GM23248 (cell line): Measurements from ENCODE around the gene RPL13. TPM values are rescaled to one million over a fixed set of nuclear protein-coding genes. Genes with fewer than 3 reads are reported as not detected.

Experiments used
- DNase-seq: peaks from one replicate; pipeline ENCODE4 v3.0.0-alpha.2; 2015
- H2AFZ ChIP-seq: fragments of 200-600 bp; sonication (generic); 2 replicates; pipeline ENCODE4 v1.6.1; 2016; ENCODE audit warnings: antibody characterized with exemption
- H3F3A ChIP-seq: fragments of 200-600 bp; sonication (generic); 2 replicates; pipeline ENCODE4 v1.6.1; 2016; ENCODE audit warnings: mild to moderate bottlenecking, antibody characterized with exemption, mixed run types; ENCODE audit not compliant: insufficient read depth
- H3K27ac ChIP-seq: fragments of 200-600 bp; sonication (generic); 2 replicates; pipeline ENCODE4 v1.5.1; 2016; ENCODE audit warnings: mild to moderate bottlenecking
- H3K27me3 ChIP-seq: fragments of 200-600 bp; sonication (generic); replicated peaks from 2 replicates; pipeline ENCODE4 v1.6.1; 2016; ENCODE audit warnings: mild to moderate bottlenecking; ENCODE audit not compliant: insufficient read depth
- H3K36me3 ChIP-seq: fragments of 200-600 bp; sonication (generic); 2 replicates; pipeline ENCODE4 v1.6.1; 2016; ENCODE audit warnings: low read depth, mild to moderate bottlenecking
- H3K4me1 ChIP-seq: fragments of 200-600 bp; sonication (generic); 2 replicates; pipeline ENCODE4 v1.6.1; 2016; ENCODE audit warnings: mild to moderate bottlenecking; ENCODE audit not compliant: insufficient read depth
- H3K4me2 ChIP-seq: fragments of 200-600 bp; sonication (generic); one replicate; pipeline ENCODE4 v1.6.1; 2016; ENCODE audit warnings: mild to moderate bottlenecking; ENCODE audit not compliant: unreplicated experiment
- H3K4me3 ChIP-seq: fragments of 200-600 bp; sonication (generic); 2 replicates; pipeline ENCODE4 v1.5.1; 2016; ENCODE audit warnings: mild to moderate bottlenecking
- H3K79me2 ChIP-seq: fragments of 200-600 bp; sonication (generic); 2 replicates; pipeline ENCODE4 v1.6.1; 2016; ENCODE audit warnings: mild to moderate bottlenecking; ENCODE audit not compliant: insufficient read depth
- H3K9ac ChIP-seq: fragments of 200-600 bp; sonication (generic); 2 replicates; pipeline ENCODE4 v1.6.1; 2016; ENCODE audit warnings: mild to moderate bottlenecking
- H3K9me2 ChIP-seq: fragments of 200-600 bp; sonication (generic); 2 replicates; pipeline ENCODE4 v1.6.1; 2016; ENCODE audit warnings: mixed run types, mild to moderate bottlenecking, moderate library complexity; ENCODE audit not compliant: insufficient read depth
- H3K9me3 ChIP-seq: fragments of 200-600 bp; sonication (generic); one replicate; pipeline ENCODE4 v1.6.1; 2017; ENCODE audit warnings: low read depth
- H4K20me1 ChIP-seq: fragments of 200-600 bp; sonication (generic); 2 replicates; pipeline ENCODE4 v1.6.0; 2016; ENCODE audit not compliant: insufficient read depth
- EZH2 ChIP-seq: fragments of 200-600 bp; sonication (generic); IDR thresholded peaks from 2 replicates; pipeline ENCODE4 v1.6.1; 2018; ENCODE audit warnings: antibody characterized with exemption, mild to moderate bottlenecking; ENCODE audit not compliant: insufficient read depth, poor library complexity, severe bottlenecking
- EZH2phosphoT487 ChIP-seq: fragments of 200-600 bp; sonication (generic); IDR thresholded peaks from 2 replicates; pipeline ENCODE4 v1.6.1; 2018; ENCODE audit warnings: antibody characterized with exemption, moderate library complexity, mild to moderate bottlenecking, low read depth; ENCODE audit not compliant: insufficient read depth
- WGBS, 2 experiments: methylation state at CpG; one replicate each; pipeline ENCODE4 v1.1.6; 2015 to 2017; ENCODE audit warnings: low lambda C conversion rate in 2 of 2, low coverage in 1 of 2; ENCODE audit errors: missing lambda C conversion rate in 2 of 2; 5-methylcytosine and 5-hydroxymethylcytosine counted together
- in situ Hi-C: fragments of 300-500 bp; cut with MboI; formaldehyde crosslinking; loops from 2 replicates; pipeline ENCODE4 v1.15.0; 2020
- polyA plus RNA-seq: library from polyadenylated mRNA; unstranded; fragments of >200 nt; fragmentation: Nextera tagmentation; extraction: Ambion mirVana; gene quantifications from 2 replicates; pipeline ENCODE4 v1.2.1, GENCODE V29; 2016
- total RNA-seq: library from RNA; depleted of rRNA; stranded (reverse); fragments of >200 nt; shearing (Covaris generic); gene quantifications from 2 replicates; pipeline ENCODE4 v1.2.3, GENCODE V29; 2014

RPL13 gene
- total and polyA plus RNA-seq, 2 experiments from 2014 or later = 1,418 to 3,580 TPM

- Histone ChIP-seq H3K27me3 (no peaks in the 10 kb centered on the region), H2AFZ (no peak overlapping the region), H3K4me1 (no peaks in the 10 kb centered on the region), H3F3A (no peaks in the 10 kb centered on the region), H3K36me3 (no peaks in the 10 kb centered on the region), H3K27ac (no peak overlapping the region), H4K20me1 (no peaks in the 10 kb centered on the region), H3K9me3 (no peaks in the 10 kb centered on the region), H3K4me2 (no peak overlapping the region), H3K9ac (no peak overlapping the region), H3K4me3 (no peak overlapping the region), H3K9me2 (no peaks in the 10 kb centered on the region), H3K79me2 (no peaks in the 10 kb centered on the region)
- DNase-seq = no peak
- WGBS, 2 experiments = 91 to 92% methylated on average over 15 of the region's 15 CpGs
- TF ChIP-seq EZH2 (no peak), EZH2phosphoT487 (no peak)
- in situ Hi-C loops = no loop called here
Measured at GRCh38 chr16:89593841-89594240, 33.4 kb downstream of the RPL13 start.

GRCh38 chr16:89595330-89596060 is 35.0 kb downstream of the RPL13 start:
- Histone ChIP-seq H3K9ac (no peak overlapping the region), H3K4me1 (no peaks in the 10 kb centered on the region), H4K20me1 (no peaks in the 10 kb centered on the region), H3F3A (no peaks in the 10 kb centered on the region), H3K27me3 (no peaks in the 10 kb centered on the region), H3K9me3 (no peaks in the 10 kb centered on the region), H3K36me3 (no peaks in the 10 kb centered on the region), H3K4me2 (no peak overlapping the region), H3K27ac (no peak overlapping the region), H3K9me2 (no peaks in the 10 kb centered on the region), H2AFZ (no peak overlapping the region), H3K4me3 (no peak overlapping the region), H3K79me2 (no peaks in the 10 kb centered on the region)
- DNase-seq = no peak
- 90 to 95% methylated on average over 38 to 47 of the region's 47 CpGs for WGBS, 2 experiments
- in situ Hi-C loops = no loop called here
- TF ChIP-seq EZH2 = no peak
- no peak for TF ChIP-seq EZH2phosphoT487

- Histone ChIP-seq H3K4me1 (no peaks in the 10 kb centered on the region), H3K4me3 (no peak overlapping the region), H3K9me3 (no peaks in the 10 kb centered on the region), H2AFZ (no peak overlapping the region), H3F3A (no peaks in the 10 kb centered on the region), H3K4me2 (no peak overlapping the region), H3K27ac (no peak overlapping the region), H3K9ac (no peak overlapping the region), H3K9me2 (no peaks in the 10 kb centered on the region), H4K20me1 (no peaks in the 10 kb centered on the region), H3K27me3 (no peaks in the 10 kb centered on the region), H3K79me2 (no peaks in the 10 kb centered on the region), H3K36me3 (no peaks in the 10 kb centered on the region)
- no peak for DNase-seq
- in situ Hi-C loops = no loop called here
- WGBS, 2 experiments = 85 to 92% methylated on average over 25 of the region's 25 CpGs
- no peak for TF ChIP-seq EZH2phosphoT487
- TF ChIP-seq EZH2 = no peak
Measured at GRCh38 chr16:89596061-89596689, 35.7 kb downstream of the RPL13 start.

GRCh38 chr16:89596957-89597649 is 36.6 kb downstream of the RPL13 start:
- H3K4me3 ChIP-seq = no peak overlapping the region
- H2AFZ ChIP-seq = no peak overlapping the region
- TF ChIP-seq EZH2 = no peak
- TF ChIP-seq EZH2phosphoT487 = no peak
- in situ Hi-C loops = no loop called here
- no peak overlapping the region for H3K9ac ChIP-seq
- H3K27ac ChIP-seq = no peak overlapping the region
- H3K36me3 ChIP-seq = no peaks in the 10 kb centered on the region
- DNase-seq = no peak
- WGBS, 2 experiments = 74 to 76% methylated on average over 17 of the region's 19 CpGs
- no peaks in the 10 kb centered on the region for H3K79me2 ChIP-seq
- H4K20me1 ChIP-seq = no peaks in the 10 kb centered on the region
- H3F3A ChIP-seq = no peaks in the 10 kb centered on the region
- peaks cover 6% of the 10 kb centered on the region for H3K4me1 ChIP-seq
- H3K9me3 ChIP-seq = no peaks in the 10 kb centered on the region
- no peaks in the 10 kb centered on the region for H3K9me2 ChIP-seq
- no peaks in the 10 kb centered on the region for H3K27me3 ChIP-seq
- no peak overlapping the region for H3K4me2 ChIP-seq
